NCI-H524 (cell line): ENCODE results near the gene CAB39L.

ENCODE experiments used
- DNase-seq, 2 experiments: peaks; one replicate each; lab custom pipeline; 2025; lab: John Stamatoyannopoulos, UW

The CAB39L gene

DNA sequence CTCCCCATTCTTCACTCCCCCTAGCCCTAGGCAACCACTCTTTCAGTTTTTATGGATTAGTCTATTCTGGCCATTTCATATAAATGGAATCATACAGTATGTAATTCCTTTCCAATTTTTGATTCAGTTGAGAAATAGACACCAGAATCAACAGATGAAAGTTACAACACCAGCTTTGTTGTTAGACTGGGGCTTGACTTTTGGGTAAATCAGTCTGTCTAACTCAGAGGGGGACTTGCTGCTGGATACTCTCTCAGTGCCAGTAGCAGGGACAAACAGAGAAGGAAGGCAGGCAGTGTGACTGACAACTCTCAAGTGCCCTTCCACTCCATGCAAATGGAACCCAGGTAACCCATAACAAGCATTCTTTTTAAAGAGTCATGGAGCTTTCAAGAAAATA, 155.4 kb downstream of the CAB39L start:
- no peak for DNase-seq

DNA sequence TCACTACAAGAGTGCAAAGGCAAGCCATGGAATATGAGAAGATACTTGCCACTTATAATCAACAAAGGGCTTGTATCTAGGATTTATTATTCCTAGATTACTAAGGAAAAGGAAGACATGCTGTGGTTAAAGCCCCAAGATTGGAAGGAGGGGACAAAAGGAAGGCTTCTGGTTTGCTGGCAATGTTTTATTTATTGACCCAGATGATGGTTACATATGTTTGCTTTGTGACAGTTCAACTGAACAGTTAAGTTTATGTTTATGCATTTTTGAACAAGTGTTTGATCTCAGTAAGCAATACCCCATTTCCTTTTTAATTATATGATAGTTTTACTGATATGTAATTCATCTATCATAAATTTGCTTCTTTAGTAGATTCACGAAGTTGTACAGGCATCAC, 155.9 kb downstream of the CAB39L start:
- DNase-seq: no peak

DNA sequence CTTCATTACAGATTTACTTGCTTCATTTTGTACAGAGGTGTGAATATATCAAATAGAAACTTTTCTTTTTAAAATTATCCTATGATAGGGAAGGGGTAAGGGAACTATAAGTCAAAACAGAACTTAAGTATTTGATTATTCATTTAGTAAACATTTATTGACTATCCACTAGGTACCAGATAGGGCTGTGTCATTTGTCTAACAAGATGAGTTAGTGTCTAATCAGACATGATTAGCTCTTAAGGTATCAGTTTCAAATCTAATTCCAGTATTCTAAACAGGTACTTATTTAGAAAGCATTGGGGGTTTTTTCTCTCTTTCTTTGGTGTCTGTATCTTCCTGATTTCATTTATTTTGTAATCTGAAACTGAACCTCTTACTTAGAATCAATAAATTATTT, 164.0 kb downstream of the CAB39L start:
- no peak for DNase-seq

DNA sequence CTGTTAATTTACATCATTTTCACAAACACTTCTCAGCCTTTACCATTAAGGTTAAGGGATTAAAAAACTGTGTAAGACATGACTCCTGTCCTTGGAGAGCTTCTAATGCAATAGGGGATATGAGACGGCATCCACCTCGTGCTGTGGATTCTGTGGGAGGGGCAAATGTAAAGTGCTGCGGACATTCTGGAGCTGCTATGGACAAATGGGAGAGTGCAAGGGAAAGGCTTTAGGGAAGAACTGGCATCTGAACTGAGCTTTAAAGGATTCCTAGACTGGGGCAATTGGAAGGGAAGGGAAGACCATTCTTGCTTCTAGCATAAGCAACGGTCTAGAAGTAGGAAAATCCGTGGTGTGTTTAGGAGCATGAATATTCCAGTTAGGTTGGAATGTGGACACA, 164.8 kb downstream of the CAB39L start:
- no peak for DNase-seq

DNA sequence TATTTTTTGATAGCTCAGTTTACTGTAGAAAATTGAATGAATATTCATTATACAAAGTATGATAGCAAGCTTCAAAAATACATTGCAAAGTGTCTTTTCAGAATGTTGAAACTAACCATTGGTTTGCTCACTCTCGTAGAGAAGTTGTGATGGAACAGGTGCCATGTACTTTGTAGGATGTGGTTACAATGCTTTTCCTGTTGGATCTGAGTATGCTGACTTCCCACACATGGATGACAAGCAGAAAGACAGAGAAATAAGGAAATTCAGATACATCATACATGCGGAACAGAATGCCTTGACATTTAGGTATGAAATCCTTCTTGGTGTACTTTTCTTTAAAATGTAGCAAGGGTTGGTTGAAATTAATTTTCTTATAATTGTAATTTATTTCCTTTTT, 165.7 kb downstream of the CAB39L start:
- no peak for DNase-seq

DNA sequence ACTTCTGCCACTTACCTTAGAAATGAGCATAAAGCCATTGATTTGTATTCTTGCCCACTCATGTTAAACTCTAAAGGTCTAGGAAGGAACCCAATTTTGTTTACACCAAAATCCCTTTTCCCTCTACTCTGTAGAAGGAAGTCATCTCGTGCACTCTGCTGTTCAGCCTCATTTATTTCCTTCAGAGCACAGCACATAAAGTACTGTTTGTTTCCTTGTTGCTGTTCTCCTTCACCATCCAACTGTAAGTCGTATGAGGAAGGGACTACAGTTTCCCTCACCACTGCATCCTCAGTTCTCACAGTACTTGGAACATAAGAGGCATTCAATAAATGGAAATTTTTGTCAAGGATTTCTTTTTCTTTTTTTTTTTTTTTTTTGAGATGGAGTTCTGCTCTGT, 171.6 kb downstream of the CAB39L start:
- DNase-seq: no peak

DNA sequence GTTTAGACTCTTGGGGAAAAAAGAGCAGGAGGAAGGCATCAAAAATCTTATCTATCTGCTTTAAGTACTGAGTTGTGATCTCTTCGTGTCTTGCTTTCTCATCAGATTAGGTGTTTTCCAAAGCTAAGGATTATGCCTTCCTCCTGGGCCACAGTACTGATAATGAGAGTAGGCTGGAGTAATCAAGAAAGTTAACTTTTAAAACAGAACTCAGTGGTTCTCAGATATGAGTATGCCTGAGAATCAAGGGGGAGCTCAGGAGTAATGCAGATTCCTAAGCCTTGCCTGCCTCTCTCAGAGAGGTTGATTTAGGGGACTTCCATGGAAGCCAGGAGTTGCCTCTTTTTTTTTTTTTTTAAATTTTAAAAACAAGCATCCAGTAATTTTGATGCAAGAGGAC, 172.6 kb downstream of the CAB39L start:
- DNase-seq: no peak

DNA sequence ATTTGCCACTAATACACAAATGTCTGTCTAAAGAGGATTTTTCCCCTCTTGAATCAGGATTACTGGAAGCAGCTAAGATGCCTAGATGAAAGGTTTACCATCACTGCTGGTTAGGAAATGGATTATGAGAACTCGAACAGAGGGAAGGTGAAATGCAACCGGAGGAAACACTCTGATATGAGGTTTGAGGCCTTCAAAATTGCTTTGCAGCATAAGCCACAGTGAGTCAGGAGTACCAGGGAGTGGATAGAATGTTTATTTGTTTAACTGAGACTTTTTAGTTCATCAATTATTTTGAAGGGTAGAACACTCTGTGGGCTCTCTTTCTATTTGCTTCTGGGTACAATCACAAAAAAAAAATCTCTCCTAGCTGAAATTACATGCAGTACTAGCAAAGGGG, 178.0 kb downstream of the CAB39L start:
- DNase-seq: peak in 1 of 2 experiments; percentile 4

DNA sequence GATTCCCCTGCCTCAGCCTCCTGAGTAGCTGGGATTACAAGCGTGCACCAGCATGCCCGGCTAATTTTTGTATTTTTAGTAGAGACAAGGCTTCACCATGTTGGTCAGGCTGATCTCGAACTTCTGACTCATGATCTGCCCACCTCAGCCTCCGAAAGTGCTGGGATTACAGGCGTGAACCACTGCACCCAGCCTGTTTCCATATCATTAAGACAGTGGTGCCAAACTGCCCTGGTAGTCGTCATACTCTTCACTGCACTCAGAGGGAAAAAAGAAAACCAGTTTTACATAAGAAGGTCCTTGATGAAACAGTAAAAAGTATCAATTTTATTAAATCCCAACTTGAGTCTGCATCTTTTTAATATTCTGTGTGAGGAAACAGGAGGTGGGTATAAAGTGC, 181.2 kb downstream of the CAB39L start:
- no peak for DNase-seq

DNA sequence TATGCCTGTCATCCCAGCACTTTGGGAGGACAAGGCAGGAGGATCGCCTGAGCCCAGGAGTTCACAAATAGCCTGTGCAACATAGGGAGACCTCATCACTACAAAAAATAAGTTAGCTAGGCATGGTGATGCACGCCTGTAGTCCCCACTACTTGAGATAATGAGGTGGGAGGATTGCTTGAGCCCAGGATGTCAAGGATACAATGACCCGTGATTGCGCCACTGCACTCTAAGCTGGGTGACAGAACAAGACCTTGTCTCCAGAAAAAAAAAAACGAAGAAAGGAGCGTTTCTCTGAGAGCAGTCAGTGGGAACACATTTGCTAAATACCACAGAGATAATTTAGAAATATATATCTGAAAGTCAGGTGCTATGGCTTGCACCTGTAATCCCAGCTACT, 184.3 kb downstream of the CAB39L start:
- no peak for DNase-seq
